Activated CD4-positive, alpha-beta memory T cell treated with anti-CD3 and anti-CD28 coated beads for 36 hours (primary cell): Measurements from ENCODE around the gene EHD2. TPM values are rescaled to one million over a fixed set of nuclear protein-coding genes. Genes with fewer than 3 reads are reported as not detected.
"Not testable (repeated sequence)": the region's sequence is repeated elsewhere in the genome, so short reads cannot be mapped to it uniquely, and the experiment has no call there.

ENCODE experiments used
- CTCF ChIA-PET: fragments of 350-600 bp; sonication (Branson Sonifier 250); formaldehyde crosslinking; loops from one replicate; lab custom pipeline; 2021; ENCODE audit warnings: antibody characterized with exemption, inconsistent platforms; lab: Charles Lee
- POLR2A ChIA-PET: fragments of 350-600 bp; sonication (Branson Sonifier 250); formaldehyde crosslinking; loops from one replicate; lab custom pipeline; 2021; ENCODE audit warnings: antibody characterized with exemption; lab: Charles Lee
- DNase-seq: peaks from one replicate; pipeline ENCODE4 v3.0.0-alpha.2; 2020
- H3K27ac Mint-ChIP-seq: one replicate; pipeline ENCODE4 v1.8.0; 2021; ENCODE audit warnings: mixed read lengths
- H3K27me3 Mint-ChIP-seq: one replicate; pipeline ENCODE4 v1.8.0; 2021; ENCODE audit warnings: mixed read lengths
- H3K36me3 Mint-ChIP-seq: one replicate; pipeline ENCODE4 v1.8.0; 2021; ENCODE audit warnings: mixed read lengths
- H3K4me1 Mint-ChIP-seq: one replicate; pipeline ENCODE4 v1.8.0; 2021; ENCODE audit warnings: low read depth, mixed read lengths
- H3K4me3 Mint-ChIP-seq: one replicate; pipeline ENCODE4 v1.8.0; 2021; ENCODE audit warnings: mild to moderate bottlenecking, mixed read lengths
- H3K9me3 Mint-ChIP-seq: one replicate; pipeline ENCODE4 v1.8.0; 2021; ENCODE audit warnings: mixed read lengths
- intact Hi-C: fragments of 100-400 bp; cut with micrococcal nuclease; formaldehyde crosslinking; loops from one replicate; pipeline ENCODE4 v1.15.1; 2023
- total RNA-seq, 2 experiments: library from RNA; stranded (reverse); gene quantifications; one replicate each; pipeline ENCODE4 v1.2.3, GENCODE V29; 2021

Gene EHD2
- total RNA-seq, 2 experiments from 2014 or later: 0.81 to 1.6 TPM

- ChIA-PET POLR2A (no interaction called here), CTCF (interaction anchor here (1.1 kb wide), 1 partner anchor 42 kb away, joined by 3 read pairs; no protein-coding TSS in a partner anchor)
Measured at GRCh38 chr19:47755065-47755761, 42.0 kb downstream of the EHD2 start.

GRCh38 chr19:47755762-47756626, 42.8 kb downstream of the EHD2 start:
- ChIA-PET POLR2A (no interaction called here), CTCF (interaction anchor here (1.1 kb wide), 1 partner anchor 43 kb away, joined by 3 read pairs; no protein-coding TSS in a partner anchor)
- no peaks in the 10 kb centered on the region for H3K9me3 Mint-ChIP-seq
- H3K4me3 Mint-ChIP-seq: no peak overlapping the region
- no peaks in the 10 kb centered on the region for H3K4me1 Mint-ChIP-seq
- DNase-seq: no peak
- no peaks in the 10 kb centered on the region for H3K27me3 Mint-ChIP-seq
- peaks cover 47% of the 10 kb centered on the region for H3K36me3 Mint-ChIP-seq
- intact Hi-C loops: no loop called here
- no peak overlapping the region for H3K27ac Mint-ChIP-seq

More at GRCh38 chr19:47755065-47755761, 42.0 kb downstream of the EHD2 start:
- no peaks in the 10 kb centered on the region for H3K27me3 Mint-ChIP-seq
- no peak overlapping the region for H3K4me3 Mint-ChIP-seq
- DNase-seq: no peak
- no peak overlapping the region for H3K27ac Mint-ChIP-seq
- no peaks in the 10 kb centered on the region for H3K4me1 Mint-ChIP-seq
- intact Hi-C loops: no loop called here
- no peaks in the 10 kb centered on the region for H3K9me3 Mint-ChIP-seq
- H3K36me3 Mint-ChIP-seq: peaks cover 52% of the 10 kb centered on the region

DNA sequence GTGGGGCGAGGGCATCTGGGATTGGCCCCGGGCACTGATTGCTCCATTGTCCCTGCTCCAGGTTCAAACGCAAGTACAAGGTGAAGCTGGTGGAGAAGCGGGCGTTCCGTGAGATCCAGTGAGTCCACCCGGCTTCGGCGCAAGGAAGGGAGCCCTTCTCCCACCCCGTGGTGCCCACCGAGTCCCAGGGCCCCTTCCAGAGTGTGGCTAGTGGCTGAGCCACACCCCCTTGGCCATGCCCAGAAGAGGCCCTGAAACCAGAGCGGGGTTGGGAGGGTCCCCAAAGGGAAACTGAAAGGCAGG, 43.4 kb downstream of the EHD2 start:
- intact Hi-C loops: no loop called here
- no peaks in the 10 kb centered on the region for H3K4me1 Mint-ChIP-seq
- no peaks in the 10 kb centered on the region for H3K9me3 Mint-ChIP-seq
- H3K4me3 Mint-ChIP-seq: no peak overlapping the region
- ChIA-PET POLR2A (no interaction called here), CTCF (no interaction called here)
- peaks cover 44% of the 10 kb centered on the region for H3K36me3 Mint-ChIP-seq
- no peak overlapping the region for H3K27ac Mint-ChIP-seq
- H3K27me3 Mint-ChIP-seq: no peaks in the 10 kb centered on the region
- DNase-seq: no peak

DNA sequence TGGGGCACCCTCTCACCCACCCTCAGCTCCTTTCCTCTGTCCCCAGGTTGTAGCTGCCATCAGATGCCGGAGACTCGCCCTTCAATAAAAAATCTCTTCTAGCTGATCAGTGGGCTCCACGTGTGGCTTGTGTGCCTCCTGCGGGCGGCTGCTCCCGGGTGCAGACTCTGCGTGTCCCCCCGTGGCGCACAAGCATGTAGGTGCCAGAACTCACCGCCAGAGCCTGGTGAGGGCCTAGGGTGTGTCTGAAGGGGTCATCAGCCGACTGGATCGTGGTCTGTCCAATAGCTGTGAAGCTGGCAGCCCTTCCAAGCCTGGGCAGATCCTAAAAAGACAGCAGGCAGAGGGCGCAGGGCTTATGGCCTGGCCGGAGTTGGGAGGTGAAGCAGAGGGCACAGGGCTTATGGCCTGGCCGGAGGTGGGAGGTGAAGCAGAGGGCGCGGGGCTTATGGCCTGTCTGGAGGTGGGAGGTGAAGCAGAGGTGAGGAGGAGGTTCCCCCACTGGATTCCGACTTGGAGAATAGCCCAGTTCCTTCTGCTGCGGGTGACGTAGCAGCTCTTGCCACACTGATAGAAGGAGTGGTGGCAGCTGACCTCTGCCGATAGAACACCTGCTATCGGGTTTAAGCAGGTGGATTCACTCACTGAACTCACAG, 43.9 kb downstream of the EHD2 start:
- intact Hi-C loops: no loop called here
- Mint-ChIP-seq H3K9me3 (no peaks in the 10 kb centered on the region), H3K36me3 (peaks cover 42% of the 10 kb centered on the region), H3K4me3 (no peak overlapping the region), H3K27me3 (no peaks in the 10 kb centered on the region), H3K27ac (no peak overlapping the region), H3K4me1 (no peaks in the 10 kb centered on the region)
- ChIA-PET POLR2A (no interaction called here), CTCF (interaction anchor here (1.1 kb wide), 1 partner anchor 31 kb away, joined by 4 read pairs; no protein-coding TSS in a partner anchor)
- DNase-seq: no peak

DNA sequence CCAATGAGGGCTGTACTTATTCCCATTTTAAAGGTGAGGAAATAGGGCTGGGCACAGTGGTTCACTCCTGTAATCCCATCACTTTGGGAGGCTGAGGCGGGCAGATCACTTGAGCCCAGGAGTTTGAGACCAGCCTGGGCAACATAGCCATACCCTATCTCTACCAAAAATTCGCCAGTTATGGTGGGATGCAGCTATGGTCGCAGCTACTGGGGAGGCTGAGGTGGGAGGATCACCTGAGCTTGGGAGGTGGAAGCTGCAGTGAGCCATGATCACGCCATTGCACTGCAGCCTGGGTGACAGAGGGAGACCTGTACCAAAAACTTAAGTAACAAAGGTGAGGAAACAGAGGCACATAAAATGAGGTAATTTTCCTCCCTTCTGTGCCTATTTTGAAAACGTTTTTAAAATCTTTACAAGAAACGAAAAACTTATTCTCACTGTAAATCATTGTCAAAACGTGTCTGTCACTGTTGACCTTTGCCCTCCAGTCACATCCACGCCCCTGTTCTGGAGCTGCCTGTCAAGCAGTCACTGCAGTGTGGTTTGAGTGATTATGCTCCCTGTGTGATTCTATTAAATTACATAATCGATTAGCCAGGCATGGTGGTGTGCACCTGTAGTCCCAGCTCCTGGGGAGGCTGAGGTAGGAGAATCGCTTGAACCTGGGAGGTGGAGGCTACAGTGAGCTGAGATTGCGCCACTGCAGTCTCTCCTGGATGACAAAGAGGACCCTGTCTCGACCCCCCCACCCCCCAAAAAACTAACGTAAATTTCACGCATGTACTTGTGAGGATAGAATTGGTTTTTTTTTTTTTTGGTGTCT, 44.6 kb downstream of the EHD2 start:
- POLR2A ChIA-PET: interaction anchor here (0.6 kb wide), 2 partner anchors 24 to 318 kb away, joined by 3 to 6 read pairs; no protein-coding TSS in a partner anchor
- Mint-ChIP-seq H3K27me3 (no peaks in the 10 kb centered on the region), H3K4me1 (no peaks in the 10 kb centered on the region), H3K36me3 (peaks cover 38% of the 10 kb centered on the region), H3K9me3 (no peaks in the 10 kb centered on the region), H3K4me3 (no peak overlapping the region), H3K27ac (no peak overlapping the region)
- intact Hi-C loops: no loop called here
- DNase-seq: no peak
- CTCF ChIA-PET: interaction anchor here (1.1 to 2.5 kb wide), 3 partner anchors 30 to 46 kb away, joined by 4 to 9 read pairs (median 4); no protein-coding TSS in a partner anchor

DNA sequence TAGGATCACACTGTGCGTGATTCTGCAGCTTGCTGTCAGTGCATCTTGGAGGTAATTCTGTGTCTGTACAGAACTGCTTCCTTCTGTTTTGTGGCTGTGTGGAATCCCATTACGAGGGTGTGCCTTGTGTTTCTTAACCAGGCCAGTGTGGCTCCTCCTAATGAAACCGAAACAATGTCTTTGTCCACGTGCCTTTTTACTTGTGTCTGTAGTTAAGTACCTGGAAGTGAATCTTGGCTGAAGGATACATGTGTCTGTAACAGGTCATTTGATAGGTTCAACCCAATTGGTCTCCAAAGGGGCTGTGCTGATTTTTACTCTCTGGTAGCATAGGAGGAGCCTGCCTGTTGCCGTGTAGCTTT, 45.2 kb downstream of the EHD2 start:
- DNase-seq: no peak
- no peak overlapping the region for H3K4me3 Mint-ChIP-seq
- intact Hi-C loops: no loop called here
- peaks cover 32% of the 10 kb centered on the region for H3K36me3 Mint-ChIP-seq
- H3K9me3 Mint-ChIP-seq: no peaks in the 10 kb centered on the region
- H3K27ac Mint-ChIP-seq: no peak overlapping the region
- CTCF ChIA-PET: interaction anchor here (1.1 to 2.5 kb wide), 3 partner anchors 30 to 46 kb away, joined by 4 to 9 read pairs (median 4); no protein-coding TSS in a partner anchor
- no peaks in the 10 kb centered on the region for H3K4me1 Mint-ChIP-seq
- H3K27me3 Mint-ChIP-seq: no peaks in the 10 kb centered on the region
- POLR2A ChIA-PET: interaction anchor here (0.6 kb wide), 2 partner anchors 23 to 319 kb away, joined by 3 to 6 read pairs; no protein-coding TSS in a partner anchor

- Mint-ChIP-seq H3K4me3 (no peak overlapping the region), H3K9me3 (no peaks in the 10 kb centered on the region), H3K27ac (no peak overlapping the region), H3K4me1 (no peaks in the 10 kb centered on the region), H3K27me3 (no peaks in the 10 kb centered on the region), H3K36me3 (peaks cover 25% of the 10 kb centered on the region)
- no peak for DNase-seq
- POLR2A ChIA-PET: no interaction called here
- CTCF ChIA-PET: no interaction called here
- intact Hi-C loops: no loop called here
Measured at GRCh38 chr19:47760632-47760999, 47.4 kb downstream of the EHD2 start.

GRCh38 chr19:47761566-47761965, 48.3 kb downstream of the EHD2 start:
- ChIA-PET POLR2A (no interaction called here), CTCF (no interaction called here)
- H3K9me3 Mint-ChIP-seq: no peaks in the 10 kb centered on the region
- H3K4me1 Mint-ChIP-seq: no peaks in the 10 kb centered on the region
- no peaks in the 10 kb centered on the region for H3K27me3 Mint-ChIP-seq
- no peak for DNase-seq
- H3K36me3 Mint-ChIP-seq: peaks cover 19% of the 10 kb centered on the region
- intact Hi-C loops: no loop called here
- no peak overlapping the region for H3K4me3 Mint-ChIP-seq
- no peak overlapping the region for H3K27ac Mint-ChIP-seq

- no peak for DNase-seq
- ChIA-PET POLR2A (no interaction called here), CTCF (interaction anchor here (0.9 to 1.2 kb wide), 2 partner anchors 10 to 19 kb away, joined by 3 read pairs; no protein-coding TSS in a partner anchor)
- H3K27ac Mint-ChIP-seq: no peak overlapping the region
- no peaks in the 10 kb centered on the region for H3K27me3 Mint-ChIP-seq
- H3K9me3 Mint-ChIP-seq: no peaks in the 10 kb centered on the region
- intact Hi-C loops: no loop called here
- H3K4me1 Mint-ChIP-seq: no peaks in the 10 kb centered on the region
- H3K4me3 Mint-ChIP-seq: no peak overlapping the region
- H3K36me3 Mint-ChIP-seq: peaks cover 14% of the 10 kb centered on the region
Measured at GRCh38 chr19:47762151-47762550, 48.9 kb downstream of the EHD2 start.

DNA sequence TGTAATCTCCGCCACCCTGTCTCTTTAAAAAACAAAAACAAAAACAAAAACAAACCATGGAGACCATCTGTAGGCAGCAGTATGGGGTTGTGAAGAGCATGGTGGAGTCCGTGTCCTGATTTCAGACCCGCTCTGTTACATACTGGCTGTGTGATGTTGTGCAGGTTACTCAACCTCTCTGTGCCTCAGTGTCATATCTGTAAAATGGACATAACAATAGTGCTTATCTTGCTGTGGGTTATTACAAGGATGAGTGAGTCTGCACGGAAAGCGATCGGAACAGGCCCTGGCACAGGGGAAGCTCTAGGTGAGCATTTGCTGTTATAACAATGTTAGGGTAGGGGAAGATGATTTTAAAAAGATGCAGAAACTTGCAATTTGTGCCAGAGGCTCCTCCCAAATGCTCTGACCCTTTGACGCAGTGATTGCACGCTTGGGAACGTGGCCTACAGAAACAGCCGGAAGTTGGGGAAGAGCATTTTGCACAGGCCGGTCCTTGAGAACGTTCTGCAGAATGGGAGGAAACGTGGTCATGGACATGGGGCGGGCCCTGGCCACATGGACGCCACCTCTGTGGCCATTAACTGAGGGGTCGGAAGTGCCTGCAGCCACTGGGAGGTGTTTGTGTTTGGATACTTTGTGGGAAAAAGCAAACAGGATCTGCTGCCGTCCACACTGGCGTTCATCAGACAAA, 49.5 kb downstream of the EHD2 start:
- DNase-seq: no peak
- no peaks in the 10 kb centered on the region for H3K27me3 Mint-ChIP-seq
- peaks cover 8% of the 10 kb centered on the region for H3K36me3 Mint-ChIP-seq
- H3K27ac Mint-ChIP-seq: no peak overlapping the region
- POLR2A ChIA-PET: no interaction called here
- CTCF ChIA-PET: interaction anchor here (0.9 to 1.2 kb wide), 2 partner anchors 11 to 20 kb away, joined by 3 read pairs; no protein-coding TSS in a partner anchor
- H3K4me3 Mint-ChIP-seq: no peak overlapping the region
- intact Hi-C loops: no loop called here
- no peaks in the 10 kb centered on the region for H3K9me3 Mint-ChIP-seq
- H3K4me1 Mint-ChIP-seq: no peaks in the 10 kb centered on the region

DNA sequence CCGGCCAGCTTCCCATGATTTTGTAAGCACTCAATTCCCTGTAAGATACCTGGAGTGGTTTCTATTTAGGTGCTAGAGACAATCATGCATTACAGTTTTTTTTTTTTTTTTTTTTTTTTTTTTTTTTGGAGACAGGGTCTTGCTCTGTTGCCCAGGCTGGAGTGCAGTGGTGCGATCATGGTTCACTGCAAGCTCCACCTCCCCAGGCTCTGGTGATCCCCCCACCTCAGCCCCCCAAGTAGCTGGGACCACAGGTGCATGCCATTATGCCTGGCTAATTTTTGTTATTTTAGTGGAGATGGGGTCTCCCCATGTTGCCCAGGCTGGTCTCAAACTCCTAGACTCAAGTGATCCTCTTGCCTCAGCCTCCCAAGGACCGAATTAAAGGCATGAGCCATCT, 51.5 kb downstream of the EHD2 start:
- intact Hi-C loops, H3K27ac Mint-ChIP-seq, DNase-seq, H3K27me3 Mint-ChIP-seq, POLR2A ChIA-PET, H3K4me3 Mint-ChIP-seq, H3K4me1 Mint-ChIP-seq, H3K9me3 Mint-ChIP-seq, H3K36me3 Mint-ChIP-seq: not testable (repeated sequence)
- CTCF ChIA-PET: interaction anchor here (0.9 to 1.2 kb wide), 2 partner anchors 13 to 25 kb away, joined by 3 to 11 read pairs; no protein-coding TSS in a partner anchor
